Right cardiac atrium (tissue), 5 donors: Measurements from ENCODE around the gene ERC1. TPM values are rescaled to one million over a fixed set of nuclear protein-coding genes. Genes with fewer than 3 reads are reported as not detected.

Experiments
- ATAC-seq, 2 donors: fragments of 200-7000 bp; cut with Tn5 transposase; one replicate each; pipeline versions ENCODE4 v1.8.0 to v1.9.1; 2020; ENCODE audit warnings: moderate library complexity in 2 of 2, mild to moderate bottlenecking in 1 of 2
- DNase-seq, 3 donors: peaks; one replicate each; pipeline ENCODE4 v3.0.0-alpha.2; 2020
- H3K27ac ChIP-seq: one replicate; pipeline ENCODE4 v1.5.1; 2013; ENCODE audit warnings: mild to moderate bottlenecking, low read length, control low read depth, moderate library complexity
- H3K27me3 ChIP-seq: one replicate; pipeline ENCODE4 v1.6.1; 2013; ENCODE audit not compliant: control insufficient read depth, insufficient read depth
- H3K4me1 ChIP-seq: one replicate; pipeline ENCODE4 v1.6.1; 2013; ENCODE audit warnings: low read length; ENCODE audit not compliant: control insufficient read depth, insufficient read depth
- H3K4me3 ChIP-seq: one replicate; pipeline ENCODE4 v1.5.1; 2013; ENCODE audit warnings: low read length, control low read depth
- H3K9me3 ChIP-seq: one replicate; pipeline ENCODE4 v1.6.1; 2013; ENCODE audit warnings: low read length; ENCODE audit not compliant: control insufficient read depth
- WGBS: extraction: QIAGEN DNeasy Blood & Tissue Kit; methylation state at CpG from one replicate; pipeline ENCODE4 v1.1.7; 2013; 5-methylcytosine and 5-hydroxymethylcytosine counted together
- intact Hi-C, 4 donors: fragments of 100-400 bp; cut with DNase I; formaldehyde crosslinking; loops; one replicate each; pipeline versions ENCODE4 v1.11.0 to v1.14.0; 2022 to 2023
- polyA plus RNA-seq: library from polyadenylated mRNA; stranded (reverse); fragments of 200-250 nt; gene quantifications from one replicate; pipeline ENCODE4 v1.2.3, GENCODE V29; 2013
- total RNA-seq, 4 donors: library from RNA; stranded (reverse); fragmentation: NEBNext Ultra II Directional; extraction: Animal tissue kit (Norgen Biotek cat#: 25700); gene quantifications; one replicate each; pipeline ENCODE4 v1.2.1, GENCODE V29; 2021
- donor health status: healthy with polysubstance abuse.
- donor health status: DM: no; HTN: yes; CAD: no.
- donor health status: DM: no; HTN: no; CAD: no.
- donor health status: DM: no; HTN: yes; CAD: no; lungs with severe emphysema.
- donor health status: DM: yes; HTN: yes; CAD: no.

The ERC1 gene
- total and polyA plus RNA-seq, 5 donors, result 15.0 to 71.4 (median 62.9) TPM

DNA sequence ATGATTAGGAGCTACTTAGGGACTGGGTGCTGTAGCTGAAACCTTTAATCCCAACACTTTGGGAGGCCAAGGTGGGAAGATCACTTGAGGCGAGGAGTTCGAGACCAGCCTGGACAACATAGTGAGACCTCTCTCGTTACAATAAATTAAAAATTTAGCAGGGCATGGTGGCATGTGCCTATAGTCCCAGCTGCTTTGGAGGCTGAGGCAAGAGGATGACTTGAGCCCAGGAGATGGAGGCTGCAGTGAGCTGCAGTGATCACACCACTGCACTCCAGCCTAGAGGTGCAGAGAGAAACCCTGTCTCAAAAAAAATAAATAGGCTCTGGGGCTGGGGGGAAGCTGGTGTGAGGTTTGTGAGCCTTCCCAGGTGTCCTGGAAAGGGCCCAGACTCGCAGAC, 506.1 kb downstream of the ERC1 start:
- intact Hi-C loops, result no loop called here
- H3K9me3 ChIP-seq, result no peaks in the 10 kb centered on the region
- H3K4me3 ChIP-seq, result no peak overlapping the region
- H3K27me3 ChIP-seq, result no peaks in the 10 kb centered on the region
- H3K4me1 ChIP-seq, result no peaks in the 10 kb centered on the region
- no peak overlapping the region for H3K27ac ChIP-seq
- DNase-seq (no peak), ATAC-seq (no peak)
- 96% methylated on average over 4 of the region's 4 CpGs for WGBS

DNA sequence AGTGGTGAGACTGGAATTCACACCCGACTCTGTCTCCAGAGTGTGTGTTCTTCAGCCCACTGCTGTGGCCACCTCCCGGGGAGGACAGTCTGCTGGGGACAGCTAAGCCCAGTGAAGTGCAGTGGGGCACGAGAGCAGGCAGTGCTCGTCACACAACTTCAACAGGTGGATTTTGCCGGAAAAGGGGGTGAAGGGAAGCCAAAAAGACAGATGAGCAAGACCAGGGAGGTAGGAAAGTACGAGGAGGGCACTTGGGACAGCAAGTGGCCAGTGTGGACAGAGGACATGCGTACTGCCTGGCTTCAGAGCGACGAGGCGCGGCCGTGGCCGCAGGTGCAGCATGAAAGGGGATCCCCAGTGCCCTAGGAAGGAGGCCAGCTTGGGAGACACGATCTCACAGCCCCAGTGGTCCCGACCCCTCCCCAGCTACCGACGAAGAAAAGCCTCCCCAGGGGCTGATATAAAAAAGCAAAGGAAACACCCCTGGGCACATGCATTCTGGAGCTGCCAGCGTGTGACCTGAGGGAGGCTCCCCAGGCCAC, 507.2 kb downstream of the ERC1 start:
- DNase-seq (no peak), ATAC-seq (no peak)
- intact Hi-C loops, result no loop called here
- Histone ChIP-seq H3K4me3 (no peak overlapping the region), H3K9me3 (no peaks in the 10 kb centered on the region), H3K4me1 (no peaks in the 10 kb centered on the region), H3K27ac (no peak overlapping the region), H3K27me3 (no peaks in the 10 kb centered on the region)
- 72% methylated on average over 18 of the region's 18 CpGs for WGBS

DNA sequence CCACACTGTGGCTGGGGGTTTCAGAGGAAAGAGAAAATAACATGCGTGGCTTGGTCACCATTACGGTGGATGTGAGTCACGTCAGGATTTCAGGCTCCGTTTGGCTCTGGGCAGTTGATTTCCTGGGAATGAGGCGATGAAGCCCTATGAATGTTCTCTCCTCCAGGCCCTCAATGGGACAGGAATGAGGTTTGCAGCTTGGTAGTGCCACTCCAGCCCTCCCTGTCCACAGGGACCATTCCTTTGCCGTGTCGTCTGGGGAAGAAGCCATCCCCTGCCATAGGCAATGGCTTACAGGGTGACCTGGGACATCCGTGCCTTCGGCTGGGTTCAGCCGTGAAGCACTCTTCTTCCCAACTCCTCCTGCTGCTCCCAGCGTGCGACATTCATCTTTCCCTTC, 508.3 kb downstream of the ERC1 start:
- 93% methylated on average over 12 of the region's 12 CpGs for WGBS
- intact Hi-C loops, result no loop called here
- ATAC-seq, result no peak

DNA sequence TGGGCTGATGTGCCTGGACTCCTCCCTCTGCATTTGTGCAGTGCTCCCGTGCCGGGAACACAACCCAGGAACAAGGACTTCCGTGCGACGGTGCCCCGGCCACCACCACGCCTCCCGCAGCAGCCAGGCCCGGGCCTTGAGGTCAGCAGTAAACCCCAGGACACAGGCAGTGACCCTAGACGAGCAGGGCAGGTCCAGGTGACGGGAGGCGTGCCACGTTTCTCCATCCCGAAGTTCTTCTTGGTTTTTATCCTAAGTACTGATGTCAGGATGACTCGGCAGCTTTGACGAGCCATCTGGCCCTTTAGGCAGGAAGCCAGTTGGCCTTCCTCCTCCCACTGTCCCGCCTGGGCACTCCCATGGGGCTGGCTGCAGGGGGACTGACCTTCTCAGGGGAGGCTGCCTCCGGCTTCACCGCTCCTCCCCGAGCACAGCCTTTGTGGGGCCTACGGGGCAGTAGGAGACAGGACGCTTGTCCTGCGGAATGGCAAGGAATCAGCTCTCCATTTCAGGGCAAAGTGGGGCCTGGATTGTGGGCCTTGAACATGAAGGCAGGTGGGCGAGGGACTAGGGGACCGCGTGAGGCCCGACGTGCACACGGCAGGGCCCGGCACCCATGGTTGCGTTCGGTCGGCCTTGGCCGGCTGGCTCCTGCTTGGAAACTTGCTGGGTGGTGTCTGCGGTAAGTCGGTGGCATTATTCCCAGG, 509.2 kb downstream of the ERC1 start:
- H3K27me3 ChIP-seq, result no peaks in the 10 kb centered on the region
- 77% methylated on average over 36 of the region's 36 CpGs for WGBS
- intact Hi-C loops, result no loop called here
- peak; percentile 65 to 87 (median 68) for DNase-seq
- H3K27ac ChIP-seq, result no peak overlapping the region
- ATAC-seq, result peak in 1 of 2 donors; percentile 58
- no peaks in the 10 kb centered on the region for H3K4me1 ChIP-seq
- no peaks in the 10 kb centered on the region for H3K9me3 ChIP-seq
- H3K4me3 ChIP-seq, result no peak overlapping the region

More for the DNA sequence above, 508.3 kb downstream of the ERC1 start:
- H3K4me1 ChIP-seq, result no peaks in the 10 kb centered on the region
- H3K27ac ChIP-seq, result no peak overlapping the region
- no peak for DNase-seq
- H3K4me3 ChIP-seq, result no peak overlapping the region
- no peaks in the 10 kb centered on the region for H3K9me3 ChIP-seq
- no peaks in the 10 kb centered on the region for H3K27me3 ChIP-seq

DNA sequence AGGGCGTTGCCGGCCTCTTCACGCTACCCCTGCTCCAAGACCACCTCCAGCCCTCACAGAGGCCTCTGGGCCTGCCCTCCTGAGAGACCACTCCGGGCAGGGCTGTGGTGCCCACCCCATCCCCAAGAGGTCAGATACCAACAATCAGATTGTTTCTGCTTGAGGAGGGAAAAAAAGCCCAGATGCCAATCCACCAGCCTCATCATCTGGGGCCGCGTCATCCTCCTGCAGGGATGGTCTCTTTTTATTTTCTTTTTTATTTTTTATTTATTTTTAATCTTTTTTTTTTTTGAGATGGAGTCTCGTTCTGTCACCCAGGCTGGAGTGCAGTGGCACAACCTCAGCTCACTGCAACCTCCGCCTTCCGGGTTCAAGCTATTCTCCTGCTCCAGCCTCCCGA, 510.0 kb downstream of the ERC1 start:
- Histone ChIP-seq H3K4me1 (no peaks in the 10 kb centered on the region), H3K27me3 (no peaks in the 10 kb centered on the region), H3K9me3 (no peaks in the 10 kb centered on the region), H3K4me3 (no peak overlapping the region), H3K27ac (no peak overlapping the region)
- intact Hi-C loops, result no loop called here
- 89% methylated on average over 10 of the region's 10 CpGs for WGBS
- no peak for DNase-seq
- ATAC-seq, result no peak

DNA sequence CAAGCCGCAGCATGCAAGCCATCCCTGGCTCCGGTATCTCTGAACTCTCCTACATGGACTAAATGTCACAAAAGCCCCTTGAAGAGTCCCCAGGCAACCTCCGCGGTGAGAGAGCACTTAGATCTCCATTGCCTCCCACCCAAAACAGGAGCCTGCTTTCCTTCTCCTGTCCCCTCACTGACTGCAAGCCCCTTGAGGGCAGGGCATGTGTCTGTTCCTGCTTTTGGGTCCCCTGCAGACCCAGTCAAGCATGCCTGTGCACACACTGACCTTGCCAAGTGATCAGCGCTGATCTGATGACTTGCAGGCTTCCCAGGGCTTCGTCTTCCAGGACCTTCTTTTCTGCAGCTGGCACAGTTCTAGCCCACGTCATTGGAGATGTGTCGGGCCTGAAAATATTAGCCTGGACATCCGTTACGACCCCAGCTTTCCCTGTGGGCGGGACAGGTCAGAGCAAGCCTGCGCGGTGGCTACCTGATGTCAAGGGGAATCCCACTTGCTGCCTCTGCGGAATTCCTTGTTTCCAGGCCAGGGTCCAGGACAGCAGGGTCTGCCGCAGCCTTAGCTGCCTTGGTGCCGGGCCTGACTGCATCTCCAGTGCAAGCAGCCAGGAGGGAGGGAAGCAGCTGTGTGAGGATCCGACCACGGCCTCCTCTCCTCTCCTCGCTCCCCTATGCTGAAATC, 510.8 kb downstream of the ERC1 start:
- no peaks in the 10 kb centered on the region for H3K27me3 ChIP-seq
- no peak overlapping the region for H3K4me3 ChIP-seq
- no peaks in the 10 kb centered on the region for H3K9me3 ChIP-seq
- H3K4me1 ChIP-seq, result no peaks in the 10 kb centered on the region
- intact Hi-C loops, result no loop called here
- WGBS, result 86% methylated on average over 19 of the region's 19 CpGs
- no peak for ATAC-seq
- H3K27ac ChIP-seq, result no peak overlapping the region
- no peak for DNase-seq

DNA sequence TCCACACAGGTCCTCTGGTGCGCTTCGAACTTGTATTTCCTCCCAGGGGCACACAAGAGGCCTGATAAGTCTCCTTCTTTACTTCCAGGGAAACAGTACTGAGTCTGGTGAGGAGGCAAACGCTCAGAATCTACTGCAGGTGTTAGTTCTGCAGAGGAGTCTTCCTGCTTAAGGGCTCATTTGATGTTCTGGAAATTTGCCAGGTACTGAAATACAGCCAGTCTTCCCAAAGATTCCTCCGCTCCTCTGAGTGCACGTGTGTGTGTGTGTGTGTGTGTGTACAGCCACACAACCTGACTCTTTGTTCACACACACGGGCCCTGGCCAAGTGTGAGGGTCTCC, 511.3 kb downstream of the ERC1 start:
- DNase-seq, result no peak
- intact Hi-C loops, result no loop called here
- no peak overlapping the region for H3K27ac ChIP-seq
- 35% methylated on average over 6 of the region's 6 CpGs for WGBS
- H3K9me3 ChIP-seq, result no peaks in the 10 kb centered on the region
- no peak for ATAC-seq
- H3K27me3 ChIP-seq, result no peaks in the 10 kb centered on the region
- H3K4me1 ChIP-seq, result no peaks in the 10 kb centered on the region
- no peak overlapping the region for H3K4me3 ChIP-seq

DNA sequence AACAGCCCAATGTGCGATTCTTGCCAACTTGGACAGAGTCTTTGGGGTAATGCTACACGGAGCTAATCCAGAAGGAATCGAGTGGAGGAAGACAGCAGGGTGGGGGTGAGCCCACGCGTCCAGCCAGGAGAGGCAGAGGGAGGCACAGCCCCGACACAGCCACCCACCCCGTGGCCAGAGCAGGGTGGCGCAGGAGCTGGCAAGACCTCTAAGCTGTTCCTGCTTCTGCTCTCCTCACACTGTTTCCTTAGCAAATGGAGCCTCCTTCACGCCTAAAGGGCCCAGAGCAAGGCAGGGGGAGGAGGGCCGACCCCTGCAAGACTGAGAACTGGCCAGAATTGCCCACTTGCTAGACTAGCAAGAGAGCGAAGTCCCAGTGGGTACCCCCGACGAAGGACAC, 511.8 kb downstream of the ERC1 start:
- intact Hi-C loops, result no loop called here
- WGBS, result 70% methylated on average over 13 of the region's 13 CpGs
- Histone ChIP-seq H3K27ac (no peak overlapping the region), H3K9me3 (no peaks in the 10 kb centered on the region), H3K4me1 (no peaks in the 10 kb centered on the region), H3K4me3 (no peak overlapping the region), H3K27me3 (no peaks in the 10 kb centered on the region)
- no peak for DNase-seq
- ATAC-seq, result no peak

DNA sequence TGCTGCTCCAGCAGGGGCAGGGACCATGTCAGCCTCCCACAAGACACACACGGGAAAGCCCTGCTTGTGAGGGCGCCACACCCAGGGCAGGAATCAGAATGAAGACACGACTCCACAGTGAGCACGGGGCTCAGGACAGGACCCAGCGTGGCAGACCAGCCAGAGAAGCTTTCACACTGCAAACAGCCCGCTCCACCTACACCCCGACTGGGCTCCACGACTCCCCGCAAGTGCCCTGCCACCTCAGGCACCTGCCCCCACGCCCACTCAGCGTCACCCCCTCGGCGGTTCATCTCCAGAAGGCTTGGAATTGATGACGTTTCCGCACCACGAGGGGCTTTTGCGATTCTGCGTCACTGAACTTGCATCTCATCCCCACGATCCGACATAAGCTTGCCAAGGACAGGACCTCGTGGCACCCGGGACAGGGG, 512.3 kb downstream of the ERC1 start:
- 89% methylated on average over 22 of the region's 22 CpGs for WGBS
- intact Hi-C loops, result no loop called here

DNA sequence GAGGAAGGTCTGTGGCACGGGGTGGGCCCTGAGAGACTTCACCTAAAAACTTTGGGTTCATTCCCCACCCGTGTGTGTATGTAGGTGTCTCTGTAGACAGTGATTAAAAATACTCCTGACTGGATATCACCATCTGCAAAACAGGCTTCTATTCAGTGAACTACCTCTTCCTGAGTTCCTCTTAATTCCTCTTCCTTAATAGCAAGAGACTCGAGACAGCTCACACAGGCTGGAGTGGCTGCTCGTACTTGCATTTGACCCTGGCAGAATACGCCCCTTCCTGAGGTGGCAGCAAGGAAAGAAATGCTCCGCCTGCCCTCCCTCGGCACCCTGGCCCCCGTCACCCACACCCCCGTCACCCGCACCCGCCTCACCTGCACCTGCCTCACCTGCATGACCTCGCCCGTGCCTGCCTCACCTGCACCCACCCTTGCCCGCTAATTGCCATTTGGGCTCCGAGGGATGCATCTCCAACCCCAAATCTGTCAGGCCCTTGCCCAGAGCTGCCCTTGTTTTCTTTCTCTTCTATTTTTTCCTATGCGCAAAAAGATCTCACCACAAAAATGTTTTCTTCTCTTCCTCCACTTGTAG, 513.4 kb downstream of the ERC1 start:
- Histone ChIP-seq H3K4me1 (no peaks in the 10 kb centered on the region), H3K27me3 (no peaks in the 10 kb centered on the region), H3K27ac (no peak overlapping the region), H3K9me3 (no peaks in the 10 kb centered on the region), H3K4me3 (no peak overlapping the region)
- ATAC-seq (no peak), DNase-seq (no peak)
- WGBS, result 72% methylated on average over 16 of the region's 16 CpGs
- intact Hi-C loops, result no loop called here

More for the DNA sequence above, 512.3 kb downstream of the ERC1 start:
- DNase-seq (no peak), ATAC-seq (no peak)
- no peak overlapping the region for H3K27ac ChIP-seq
- H3K4me1 ChIP-seq, result no peaks in the 10 kb centered on the region
- H3K9me3 ChIP-seq, result no peaks in the 10 kb centered on the region
- no peaks in the 10 kb centered on the region for H3K27me3 ChIP-seq
- H3K4me3 ChIP-seq, result no peak overlapping the region

DNA sequence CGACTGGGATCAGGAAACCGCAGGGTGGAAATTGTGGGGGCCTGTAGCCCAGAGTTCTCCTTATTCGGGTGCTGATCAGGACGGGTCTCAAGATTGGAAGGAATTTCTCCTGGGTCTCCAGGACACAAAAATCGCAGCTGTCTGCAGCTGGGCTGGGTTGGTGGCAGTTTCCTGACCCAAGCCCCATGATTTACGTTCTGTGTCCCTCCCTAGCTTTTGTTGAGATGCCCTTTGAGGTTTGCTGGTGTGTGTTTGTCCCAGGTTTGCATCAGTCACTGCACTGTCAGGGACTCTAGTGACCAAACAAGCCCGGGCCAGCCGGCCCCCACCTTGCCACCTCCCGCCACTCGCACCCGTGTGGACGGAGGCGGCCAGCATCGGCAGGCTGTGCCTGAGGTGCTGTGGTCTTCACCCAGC, 513.9 kb downstream of the ERC1 start:
- Histone ChIP-seq H3K27ac (no peak overlapping the region), H3K4me3 (no peak overlapping the region), H3K9me3 (no peaks in the 10 kb centered on the region), H3K4me1 (no peaks in the 10 kb centered on the region), H3K27me3 (no peaks in the 10 kb centered on the region)
- DNase-seq, result no peak
- intact Hi-C loops, result no loop called here
- no peak for ATAC-seq
- WGBS, result 85% methylated on average over 14 of the region's 14 CpGs
